Lower leg skin (tissue), 4 donors: ENCODE results near the gene ISLR. TPM values are rescaled to one million over a fixed set of nuclear protein-coding genes. Genes with fewer than 3 reads are reported as not detected.

Experiments used
- DNase-seq, 2 donors: peaks; one replicate each; pipeline ENCODE4 v3.0.0-alpha.2; 2019; ENCODE audit warnings: low spot score in 2 of 2
- H3K4me3 ChIP-seq: fragments of 200-600 bp; sonication (generic); 2 replicates; pipeline ENCODE4 v1.5.1; 2017; ENCODE audit warnings: mild to moderate bottlenecking, low read depth; ENCODE audit not compliant: poor library complexity, severe bottlenecking
- CTCF ChIP-seq, 3 donors: fragments of 450-650 bp; IDR thresholded peaks; one replicate each; pipeline ENCODE4 v1.5.1; 2016; ENCODE audit warnings: antibody characterized with exemption in 3 of 3, mild to moderate bottlenecking in 3 of 3, moderate library complexity in 2 of 3
- POLR2A ChIP-seq, 2 donors: fragments of 450-650 bp; IDR thresholded peaks; one replicate each; pipeline ENCODE4 v1.6.1; 2016 to 2017; ENCODE audit warnings: antibody characterized with exemption in 2 of 2, mild to moderate bottlenecking in 1 of 2, moderate library complexity in 1 of 2
- WGBS, 2 donors: methylation state at CpG; one replicate each; pipeline ENCODE4 v1.1.5; 2018; 5-methylcytosine and 5-hydroxymethylcytosine counted together
- intact Hi-C: fragments of 100-400 bp; cut with DNase I; formaldehyde crosslinking; loops from one replicate; pipeline ENCODE4 v1.15.0; 2023; ENCODE audit warnings: low total_unique reads
- total RNA-seq, 4 donors: library from RNA; depleted of rRNA; stranded (reverse); fragments of >200 nt; gene quantifications; one replicate each; pipeline ENCODE4 v1.1.0, GENCODE V29; 2016

Gene ISLR
- total RNA-seq, 4 donors from 2014 or later = 23.4 to 41.3 (median 26.1) TPM

GRCh38 chr15:74200871-74201419, 27.4 kb downstream of the ISLR start:
- DNase-seq = no peak
- TF ChIP-seq CTCF (IDR thresholded peaks at IDR 0.05) = no peak
- no peak for TF ChIP-seq POLR2A (IDR thresholded peaks at IDR 0.05)
- no peak overlapping the region for H3K4me3 ChIP-seq
- WGBS, 2 donors = 65 to 68% methylated on average over 8 of the region's 8 CpGs
- intact Hi-C loops = no loop called here

GRCh38 chr15:74201710-74202420, 28.4 kb downstream of the ISLR start:
- no peak overlapping the region for H3K4me3 ChIP-seq
- WGBS, 2 donors = 47 to 48% methylated on average over 7 of the region's 7 CpGs

GRCh38 chr15:74202452-74203401, 29.2 kb downstream of the ISLR start, which contains the start of gene STRA6:
Gene STRA6, minus strand, starts transcription at chr15:74202787. Its CDS starts 520 bp downstream, at chr15:74202267.
- intact Hi-C loops = no loop called here
- no peak for DNase-seq
- no peak within 1 kb of the TSS for H3K4me3 ChIP-seq
- 54 to 55% methylated on average over 26 of the region's 26 CpGs for WGBS, 2 donors
- no peak for TF ChIP-seq CTCF (IDR thresholded peaks at IDR 0.05)
- TF ChIP-seq POLR2A (IDR thresholded peaks at IDR 0.05) = no peak

More at GRCh38 chr15:74201710-74202420, 28.4 kb downstream of the ISLR start:
- DNase-seq = no peak
- TF ChIP-seq POLR2A (IDR thresholded peaks at IDR 0.05) (no peak), CTCF (IDR thresholded peaks at IDR 0.05) (no peak)
- intact Hi-C loops = no loop called here

GRCh38 chr15:74203914-74204431, 30.5 kb downstream of the ISLR start:
- intact Hi-C loops = no loop called here
- TF ChIP-seq POLR2A (IDR thresholded peaks at IDR 0.05) (no peak), CTCF (IDR thresholded peaks at IDR 0.05) (no peak)
- no peak overlapping the region for H3K4me3 ChIP-seq
- DNase-seq = no peak
- WGBS, 2 donors = 52 to 56% methylated on average over 8 to 10 of the region's 10 CpGs

- intact Hi-C loops = no loop called here
- WGBS, 2 donors = 60 to 81% methylated on average over 2 to 4 of the region's 4 CpGs
Measured at GRCh38 chr15:74205582-74205947, 32.1 kb downstream of the ISLR start.

More at GRCh38 chr15:74205582-74205947, 32.1 kb downstream of the ISLR start:
- no peak for DNase-seq
- H3K4me3 ChIP-seq = no peak overlapping the region
- TF ChIP-seq POLR2A (IDR thresholded peaks at IDR 0.05) = no peak
